GM21360 (cell line): Measurements from ENCODE around the gene NKRF.
A peak's percentile ranks its signal among the peaks of the same experiment; 100 is the strongest.

ENCODE experiments used
- ATAC-seq: cut with Tn5 transposase; IDR thresholded peaks from one replicate; pipeline ENCODE4 v1.9.1; 2021; ENCODE audit warnings: mild to moderate bottlenecking, moderate library complexity; ENCODE audit not compliant: unreplicated experiment

Gene NKRF

GRCh38 chrX:119617517-119618164, 11.4 kb upstream of the NKRF start:
- ATAC-seq, result peak; percentile 56

DNA sequence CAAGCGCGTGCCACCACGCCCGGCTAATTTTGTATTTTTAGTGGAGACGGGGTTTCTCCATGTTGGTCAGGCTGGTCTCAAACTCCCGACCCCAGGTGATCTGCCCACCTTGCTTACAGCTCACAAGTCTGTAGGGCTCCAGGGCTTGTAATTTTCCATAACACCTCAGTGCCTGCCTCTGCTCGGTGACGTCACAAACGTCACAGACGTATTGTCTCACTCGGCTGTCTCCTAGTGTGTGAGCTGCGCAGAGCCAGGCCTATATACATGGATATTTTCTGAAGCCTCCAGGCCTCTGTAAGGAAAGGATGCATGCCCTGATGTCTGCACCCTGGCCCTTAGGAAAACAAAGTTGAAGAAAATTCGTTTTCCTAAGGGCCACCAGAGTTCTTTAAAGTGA, 8.6 kb upstream of the NKRF start:
- no peak for ATAC-seq

- ATAC-seq, result no peak
Observed at GRCh38 chrX:119607018-119607389, 780 bp upstream of the NKRF start.

GRCh38 chrX:119605464-119606279, 552 bp downstream of the NKRF start:
- peak; percentile 10 for ATAC-seq

GRCh38 chrX:119604766-119605463, 1.3 kb downstream of the NKRF start:
- ATAC-seq, result no peak

DNA sequence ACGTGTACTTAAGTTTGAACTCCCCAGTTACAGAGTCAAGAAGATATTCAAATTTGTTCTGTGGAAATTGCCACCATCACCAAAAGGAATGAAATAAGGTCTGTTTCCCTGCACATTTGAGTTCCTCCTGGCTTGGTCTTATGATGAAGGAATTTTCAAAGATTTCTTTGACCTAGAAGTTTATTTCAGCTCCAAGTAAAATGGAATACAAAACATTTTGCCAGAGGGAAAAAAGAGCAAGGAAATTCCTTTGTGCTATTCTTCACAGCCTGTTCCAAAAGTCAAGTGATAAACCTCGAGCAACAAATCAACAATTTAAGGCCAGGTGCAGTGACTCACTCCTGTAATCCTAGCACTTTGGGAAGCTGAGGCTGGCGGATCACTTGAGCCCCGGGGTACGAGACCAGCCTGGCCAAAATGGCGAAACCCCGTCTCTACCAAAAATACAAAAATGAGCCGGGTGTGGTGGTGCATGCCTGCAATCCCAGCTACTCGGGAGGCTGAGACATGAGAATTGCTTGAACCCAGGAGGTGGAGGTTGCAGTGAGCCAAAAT, 3.4 kb downstream of the NKRF start:
- no peak for ATAC-seq

DNA sequence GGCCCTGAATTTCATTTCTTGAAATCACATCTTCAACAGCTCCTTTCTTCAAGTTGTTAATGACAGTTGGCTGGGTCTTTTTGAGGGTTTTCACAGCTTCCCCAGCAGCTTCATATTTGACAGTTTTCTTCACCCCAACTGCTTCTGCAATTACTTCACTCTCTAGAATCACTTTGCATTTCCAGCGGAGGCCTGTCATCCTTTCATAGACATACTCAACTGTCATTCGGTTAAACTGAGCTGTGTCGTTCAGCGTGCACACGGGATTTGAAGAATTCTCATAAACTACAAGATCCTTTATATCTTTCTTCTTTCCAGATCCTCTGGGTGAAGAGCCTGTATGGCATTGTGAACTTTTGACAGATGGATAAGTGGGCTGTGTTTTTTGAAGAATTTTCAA, 16.4 kb downstream of the NKRF start:
- no peak for ATAC-seq

DNA sequence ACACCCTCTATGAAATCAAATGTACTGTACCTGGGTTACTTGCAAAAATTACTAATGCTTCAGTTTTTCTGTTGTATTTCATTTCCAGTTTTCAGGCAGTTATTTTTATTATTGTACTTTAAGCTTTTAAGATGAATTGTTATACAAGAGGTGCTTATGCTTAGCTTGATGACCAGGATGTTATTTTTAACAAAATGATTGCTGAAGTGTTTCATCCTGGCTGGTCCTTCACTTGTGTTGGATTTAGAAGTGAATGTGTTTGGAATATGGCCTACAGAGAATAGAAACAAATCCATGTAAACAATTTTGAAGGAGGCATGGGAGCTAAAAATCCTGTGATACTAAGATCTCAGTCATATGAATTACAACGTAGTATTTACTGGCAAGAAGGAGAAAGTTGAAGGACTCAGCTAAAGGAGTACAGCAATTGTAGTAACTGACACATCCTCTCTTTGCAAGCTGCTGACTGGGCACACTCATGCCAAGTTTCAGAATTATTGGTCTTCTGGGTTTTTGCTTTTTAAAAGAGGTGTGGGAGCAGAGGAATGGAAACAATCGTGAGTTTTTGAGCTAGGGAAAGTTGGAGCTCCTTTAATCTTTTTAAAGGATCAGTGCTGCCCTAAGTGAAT, 22.7 kb downstream of the NKRF start:
- ATAC-seq, result no peak

- ATAC-seq, result no peak
Observed at GRCh38 chrX:119579414-119579813, 26.8 kb downstream of the NKRF start.

DNA sequence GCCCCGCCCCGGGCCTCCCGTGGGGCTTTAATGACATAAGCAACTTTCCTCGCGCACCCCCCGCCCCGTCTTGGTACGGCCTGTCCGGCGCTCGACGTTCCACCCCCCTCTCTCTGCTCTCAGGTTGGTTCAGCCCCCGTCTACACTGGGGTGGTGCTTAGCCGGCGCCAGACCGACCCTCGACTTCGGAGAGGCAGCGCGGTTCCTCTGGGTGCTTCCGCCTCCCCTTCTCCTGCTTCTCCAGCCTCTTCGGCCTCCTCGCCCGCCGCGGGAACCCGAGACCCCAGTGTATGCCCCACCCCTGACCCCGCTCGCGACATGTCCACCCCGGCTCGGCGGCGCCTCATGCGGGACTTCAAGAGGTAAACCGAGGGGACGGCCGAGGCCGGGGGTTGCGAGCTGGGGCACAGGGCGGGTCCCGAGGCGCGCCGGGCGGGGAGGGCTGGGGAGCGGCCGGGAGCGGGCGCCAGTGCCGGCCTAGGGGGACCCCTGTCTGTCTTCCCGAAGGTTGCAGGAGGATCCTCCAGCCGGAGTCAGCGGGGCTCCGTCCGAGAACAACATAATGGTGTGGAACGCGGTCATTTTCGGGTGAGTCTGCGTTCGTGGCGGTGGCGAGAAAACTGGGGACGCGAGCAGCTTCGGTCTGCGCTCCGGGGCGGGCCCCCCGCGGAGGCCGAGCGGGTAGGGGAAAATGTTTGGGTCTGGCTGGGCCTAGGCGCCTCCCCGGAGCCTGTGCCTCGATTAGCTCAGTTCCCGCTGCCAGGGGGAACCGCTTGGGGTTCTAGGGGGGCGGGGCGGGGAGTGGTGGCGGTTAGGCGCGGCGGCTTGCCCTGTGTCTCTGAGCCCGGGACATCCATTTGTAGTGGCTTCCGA, 31.6 kb downstream of the NKRF start, which contains the start of gene UBE2A:
TSS of gene UBE2A (plus strand) at position 170 of the 873 bp plus-strand sequence. CDS start at position 319, 149 bp downstream.
- ATAC-seq, result peak; percentile 76

DNA sequence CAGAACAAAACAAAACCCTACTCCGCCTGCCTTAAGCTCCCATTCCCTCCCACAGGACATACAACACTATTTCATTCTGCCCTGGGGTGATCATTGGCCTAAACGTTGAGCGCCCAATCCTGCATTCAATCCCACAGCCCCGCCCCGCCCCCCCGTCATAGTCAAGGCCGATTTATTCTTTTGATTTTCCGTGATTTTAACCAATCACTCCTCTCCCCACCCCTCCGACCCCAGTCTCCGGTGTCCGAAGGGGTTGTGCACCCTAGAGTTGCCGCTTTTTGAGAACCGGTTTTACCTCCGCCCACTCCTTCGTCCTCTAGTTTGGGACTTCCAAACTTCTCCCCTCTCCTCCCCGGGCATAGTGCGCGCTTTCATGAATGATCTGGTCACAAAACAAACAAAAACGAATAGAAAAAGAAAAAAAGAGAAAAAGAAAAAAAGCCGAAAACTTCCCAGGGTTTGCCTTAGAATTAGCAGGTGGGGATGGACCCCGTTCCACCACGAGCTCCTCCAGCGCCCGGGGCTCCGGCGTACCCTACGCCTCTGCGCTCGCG, 32.3 kb downstream of the NKRF start:
- no peak for ATAC-seq

GRCh38 chrX:119573222-119573621, 33.0 kb downstream of the NKRF start:
- no peak for ATAC-seq

DNA sequence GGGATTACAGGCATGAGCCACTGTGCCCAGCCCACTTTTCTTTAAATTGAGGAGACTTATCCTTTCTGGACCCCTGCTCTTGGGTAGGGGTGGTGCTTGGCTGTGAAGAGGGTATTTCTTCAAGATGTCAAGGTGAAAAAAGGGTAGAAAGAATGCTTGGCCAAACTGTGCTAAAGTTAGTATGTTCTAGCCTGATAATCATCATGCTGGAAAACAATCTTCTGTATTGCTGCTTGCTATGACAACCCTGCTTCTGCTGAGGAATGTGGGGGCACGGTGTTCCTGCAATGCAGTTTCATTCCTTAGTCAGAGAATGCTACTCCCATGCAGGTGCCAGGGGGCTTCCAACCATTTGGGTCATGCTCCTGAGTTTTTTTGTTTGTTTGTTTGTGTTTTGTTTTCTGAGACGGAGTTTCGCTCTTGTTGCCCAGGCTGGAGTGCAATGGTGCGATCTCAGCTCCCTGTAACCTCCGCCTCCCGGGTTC, 35.8 kb downstream of the NKRF start:
- ATAC-seq, result no peak

- peak; percentile 91 for ATAC-seq
Observed at GRCh38 chrX:119565107-119565663, 41.0 kb downstream of the NKRF start, which contains the start of gene STEEP1. STEEP1 (minus strand) TSS chrX:119565409; CDS start chrX:119565355, 54 bp downstream.

GRCh38 chrX:119552508-119552907, 53.7 kb downstream of the NKRF start:
- ATAC-seq, result no peak

- no peak for ATAC-seq
Observed at GRCh38 chrX:119549327-119550016, 56.8 kb downstream of the NKRF start.

DNA sequence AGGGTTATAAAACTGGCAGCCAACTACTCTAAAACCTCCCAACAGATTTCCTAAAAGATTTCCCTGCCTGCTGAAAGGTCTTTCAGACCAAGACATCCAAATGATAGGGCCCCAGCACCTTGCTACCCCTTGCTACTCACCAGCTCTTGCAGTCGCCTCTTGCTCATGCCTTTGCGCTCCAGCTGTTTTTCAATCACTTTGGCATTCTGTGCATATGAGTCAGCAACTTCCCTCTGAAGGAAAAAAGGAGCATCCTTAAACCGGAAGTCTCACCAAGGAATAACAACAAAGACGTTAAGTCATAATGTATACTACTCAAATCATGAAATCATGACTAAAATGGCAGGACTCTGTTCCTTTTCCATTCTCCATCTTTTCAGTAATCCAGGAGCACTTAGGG, 65.0 kb downstream of the NKRF start:
- no peak for ATAC-seq

GRCh38 chrX:119539872-119540271, 66.4 kb downstream of the NKRF start:
- ATAC-seq, result no peak
